KMS-11 (cell line): ENCODE results near the gene SHROOM1.

Experiments
- H2AFZ ChIP-seq: fragments of 200-600 bp; sonication (generic); 2 replicates; pipeline ENCODE4 v1.6.1; 2016; ENCODE audit warnings: antibody characterized with exemption, mixed run types, low read depth
- H3K27ac ChIP-seq: fragments of 200-600 bp; sonication (generic); 2 replicates; pipeline ENCODE4 v1.6.1; 2016; ENCODE audit warnings: mild to moderate bottlenecking, mixed run types
- H3K27me3 ChIP-seq: fragments of 200-600 bp; sonication (generic); 2 replicates; pipeline ENCODE4 v1.6.1; 2017; ENCODE audit warnings: mild to moderate bottlenecking, low read depth, mixed run types, moderate library complexity; ENCODE audit not compliant: insufficient read depth
- H3K36me3 ChIP-seq: fragments of 200-600 bp; sonication (generic); 2 replicates; pipeline ENCODE4 v1.6.1; 2017; ENCODE audit warnings: mild to moderate bottlenecking, mixed run types; ENCODE audit not compliant: insufficient read depth
- H3K4me1 ChIP-seq: fragments of 200-600 bp; sonication (generic); 2 replicates; pipeline ENCODE4 v1.6.1; 2016; ENCODE audit warnings: mild to moderate bottlenecking, low read depth, mixed run types; ENCODE audit not compliant: poor library complexity, severe bottlenecking
- H3K4me2 ChIP-seq: fragments of 200-600 bp; sonication (generic); 2 replicates; pipeline ENCODE4 v1.7.0; 2016; ENCODE audit warnings: mild to moderate bottlenecking, mixed run types
- H3K4me3 ChIP-seq: fragments of 200-600 bp; sonication (generic); IDR thresholded peaks from 2 replicates; pipeline ENCODE4 v1.6.1; 2017; ENCODE audit warnings: low read depth, low read length, mixed read lengths; ENCODE audit not compliant: insufficient read depth
- H3K79me2 ChIP-seq: fragments of 200-600 bp; sonication (generic); 2 replicates; pipeline ENCODE4 v1.6.1; 2016; ENCODE audit warnings: low read depth, mixed run types; ENCODE audit not compliant: insufficient read depth
- H3K9ac ChIP-seq: fragments of 200-600 bp; sonication (generic); 2 replicates; pipeline ENCODE4 v1.6.1; 2016; ENCODE audit warnings: mild to moderate bottlenecking, mixed run types
- H4K20me1 ChIP-seq: fragments of 200-600 bp; sonication (generic); 2 replicates; pipeline ENCODE4 v1.6.1; 2016; ENCODE audit warnings: mild to moderate bottlenecking, mixed run types; ENCODE audit not compliant: insufficient read depth
- CTCF ChIP-seq: fragments of 200-600 bp; sonication (generic); conservative IDR thresholded peaks from 2 replicates; pipeline ENCODE4 v1.6.1; 2017; ENCODE audit warnings: low read depth, mild to moderate bottlenecking, antibody characterized with exemption, low read length, moderate library complexity, mixed read lengths

The SHROOM1 gene

GRCh38 chr5:132823481-132824050 lies 6.9 kb downstream of the SHROOM1 start:
- Histone ChIP-seq H3K9ac (no peak overlapping the region), H3K4me3 (no peak overlapping the region), H2AFZ (no peak overlapping the region), H3K27ac (no peak overlapping the region), H4K20me1 (no peaks in the 10 kb centered on the region), H3K27me3 (no peaks in the 10 kb centered on the region), H3K79me2 (no peaks in the 10 kb centered on the region), H3K4me1 (peaks cover 3% of the 10 kb centered on the region), H3K4me2 (no peak overlapping the region), H3K36me3 (no peaks in the 10 kb centered on the region)
- TF ChIP-seq CTCF: no peak

DNA sequence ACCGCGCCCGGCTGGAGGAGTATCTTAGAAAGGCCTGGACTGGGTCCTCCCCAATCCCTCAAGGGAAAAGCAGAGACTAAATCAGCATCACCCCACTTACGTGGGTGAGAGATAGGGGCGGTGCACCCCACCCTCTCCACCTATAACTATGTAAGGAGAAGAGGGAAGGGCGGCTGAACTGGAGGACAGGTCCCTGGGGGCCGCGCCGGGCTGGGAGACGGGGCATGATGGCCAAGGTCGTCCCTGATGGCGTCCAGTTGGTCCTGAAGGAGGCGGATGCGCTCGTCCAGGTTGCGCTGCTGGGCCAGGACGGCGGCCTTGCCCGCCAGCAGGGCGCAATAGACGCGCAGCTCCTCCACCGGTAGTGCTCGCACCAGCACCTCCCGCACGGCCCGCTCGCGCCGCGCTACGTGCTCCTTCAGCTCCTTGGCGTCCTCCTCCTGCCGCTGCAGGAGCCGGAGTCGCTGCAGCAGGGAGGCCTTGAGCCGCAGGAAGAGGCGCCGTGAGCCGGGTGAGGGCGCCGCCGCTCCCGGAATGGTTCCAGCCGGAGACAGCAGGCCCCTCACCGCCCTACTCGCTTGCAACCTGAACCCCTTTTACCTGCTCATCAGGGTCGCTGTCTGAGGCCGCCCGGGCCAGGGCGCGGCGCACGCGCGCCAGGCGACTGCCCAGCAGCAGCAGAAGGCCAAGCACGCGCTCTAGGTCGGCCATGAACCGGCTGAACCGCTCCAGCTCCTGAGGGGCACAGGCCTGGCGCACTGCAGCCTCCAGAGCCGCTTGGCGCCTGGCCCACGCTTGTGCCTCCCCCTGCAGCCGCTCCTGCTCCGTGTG lies 7.6 kb downstream of the SHROOM1 start:
- Histone ChIP-seq H3K4me2 (no peak overlapping the region), H3K27me3 (no peaks in the 10 kb centered on the region), H4K20me1 (no peaks in the 10 kb centered on the region), H2AFZ (no peak overlapping the region), H3K9ac (no peak overlapping the region), H3K36me3 (no peaks in the 10 kb centered on the region), H3K4me3 (no peak overlapping the region), H3K79me2 (no peaks in the 10 kb centered on the region), H3K27ac (no peak overlapping the region), H3K4me1 (peaks cover 3% of the 10 kb centered on the region)
- TF ChIP-seq CTCF: no peak

DNA sequence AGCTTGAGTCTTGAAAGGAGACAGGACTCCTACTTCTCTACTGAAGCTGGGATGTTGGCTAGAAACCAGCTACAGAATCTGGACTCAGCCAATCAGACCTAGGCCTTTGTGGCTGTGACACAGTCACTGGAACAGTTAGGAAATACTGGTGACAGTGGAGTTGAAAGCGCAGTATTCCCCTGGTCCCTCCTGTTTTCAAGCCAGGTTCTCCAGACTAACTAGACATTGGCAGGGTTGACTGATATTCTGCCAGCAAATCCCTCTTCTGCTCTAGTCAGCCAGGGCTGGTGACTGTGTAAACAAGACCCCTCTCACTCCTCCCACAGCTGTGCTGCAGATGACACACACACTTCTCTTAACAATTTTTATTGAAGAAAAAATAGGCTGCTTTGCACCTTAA lies 8.7 kb downstream of the SHROOM1 start:
- Histone ChIP-seq H3K27ac (no peak overlapping the region), H3K27me3 (no peaks in the 10 kb centered on the region), H3K4me3 (no peak overlapping the region), H3K36me3 (no peaks in the 10 kb centered on the region), H3K79me2 (no peaks in the 10 kb centered on the region), H3K4me2 (no peak overlapping the region), H3K9ac (no peak overlapping the region), H4K20me1 (no peaks in the 10 kb centered on the region), H2AFZ (no peak overlapping the region), H3K4me1 (peaks cover 3% of the 10 kb centered on the region)
- TF ChIP-seq CTCF: no peak

DNA sequence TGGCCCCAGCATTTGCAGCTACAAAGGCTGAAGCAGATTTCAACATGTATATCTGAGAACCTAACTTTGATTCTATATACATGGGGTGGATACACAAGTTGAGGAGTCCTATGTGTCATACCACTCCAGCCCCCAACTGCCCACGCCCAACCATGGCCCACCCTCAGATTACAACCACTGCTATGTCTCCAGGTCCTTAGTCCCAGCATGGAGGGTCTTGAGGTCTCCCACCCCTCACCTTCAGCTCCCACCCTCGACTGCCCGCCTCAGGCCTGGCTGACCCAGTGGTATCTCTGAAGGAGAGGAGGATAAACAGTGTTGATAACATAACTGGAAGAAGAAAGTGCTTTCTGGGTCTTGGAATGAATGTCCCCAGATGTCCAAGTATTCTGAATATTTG lies 9.1 kb downstream of the SHROOM1 start:
- no peak overlapping the region for H2AFZ ChIP-seq
- peaks cover 3% of the 10 kb centered on the region for H3K4me1 ChIP-seq
- H3K36me3 ChIP-seq: no peaks in the 10 kb centered on the region
- no peaks in the 10 kb centered on the region for H4K20me1 ChIP-seq
- no peak for TF ChIP-seq CTCF
- H3K27ac ChIP-seq: no peak overlapping the region
- H3K79me2 ChIP-seq: no peaks in the 10 kb centered on the region
- H3K4me2 ChIP-seq: no peak overlapping the region
- H3K27me3 ChIP-seq: no peaks in the 10 kb centered on the region
- H3K9ac ChIP-seq: no peak overlapping the region
- no peak overlapping the region for H3K4me3 ChIP-seq
